ENCODE results near the gene IMMP2L.
A peak's percentile ranks its signal among the peaks of the same experiment; 100 is the strongest.

The IMMP2L gene

DNA sequence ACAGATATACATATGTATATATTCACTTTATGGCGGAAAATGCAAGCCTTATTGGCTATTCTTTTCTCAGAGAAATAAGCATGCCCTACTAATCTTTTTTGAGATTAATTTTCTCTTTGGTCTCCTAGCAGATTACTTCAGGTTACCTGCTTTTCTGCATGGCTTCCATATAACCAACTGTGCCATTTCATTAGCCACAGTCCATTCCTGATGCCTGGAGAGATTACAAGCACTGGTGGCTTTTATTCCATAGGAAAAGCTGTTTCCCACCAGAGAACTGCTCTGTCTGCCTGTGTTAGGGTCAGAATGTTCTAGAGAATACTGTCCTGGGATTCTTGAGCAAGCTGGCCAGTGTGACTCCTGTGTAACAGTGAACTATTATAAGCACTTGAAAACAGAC is 411.6 kb downstream of the IMMP2L start:
- no peak overlapping the region for H3K4me3 ChIP-seq (ENCODE audit: low read depth, low read length)
- DNase-seq (ENCODE audit: low read depth, low spot score), result no peak
- no peak for TF ChIP-seq CTCF (IDR thresholded peaks at IDR 0.05; ENCODE audit: low read depth, low read length)
- in situ Hi-C loops (cut with HindIII; ENCODE audit: low sequenced_read_pairs), result no loop called here

DNA sequence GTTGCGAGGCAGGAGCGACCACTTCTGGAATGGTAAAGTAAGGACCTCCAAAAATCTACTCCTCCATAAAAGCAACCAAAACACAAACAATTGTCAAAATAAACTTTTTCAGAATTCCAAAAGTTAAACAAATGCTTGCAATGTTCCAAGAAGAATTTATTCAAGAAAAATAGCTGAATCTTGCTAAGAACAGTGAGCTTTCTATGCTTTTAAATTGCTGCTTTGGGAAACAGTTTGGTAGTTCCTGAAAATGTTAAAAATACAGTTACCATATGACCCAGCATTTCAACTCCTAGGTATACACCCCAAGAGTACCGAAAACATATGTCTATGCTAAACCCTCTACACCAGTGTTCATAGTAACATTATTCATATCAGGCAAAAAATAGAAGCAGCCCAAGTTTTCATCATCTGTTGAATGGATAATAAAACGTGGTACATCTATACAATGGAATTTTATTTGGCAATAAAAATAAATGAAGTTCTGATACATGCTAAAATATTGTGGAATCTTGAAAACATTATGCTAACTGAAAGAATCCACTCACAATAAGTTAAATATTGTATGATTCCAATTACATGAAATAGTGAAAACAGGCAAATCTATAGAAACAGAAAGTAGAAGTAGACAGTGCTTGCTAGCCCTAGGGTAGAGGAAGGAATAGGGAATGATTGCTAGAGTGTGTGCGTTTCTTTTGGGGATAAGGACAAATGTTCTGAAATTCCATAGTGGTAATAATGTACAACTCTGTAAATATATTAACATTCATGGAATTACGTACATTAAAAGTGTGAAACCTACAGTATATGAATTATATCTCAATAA is 414.4 kb downstream of the IMMP2L start:
- in situ Hi-C loops (cut with HindIII; ENCODE audit: low sequenced_read_pairs), result no loop called here
- no peak overlapping the region for H3K4me3 ChIP-seq (ENCODE audit: low read depth, low read length)
- no peak for DNase-seq (ENCODE audit: low read depth, low spot score)
- TF ChIP-seq CTCF (IDR thresholded peaks at IDR 0.05; ENCODE audit: low read depth, low read length), result no peak

DNA sequence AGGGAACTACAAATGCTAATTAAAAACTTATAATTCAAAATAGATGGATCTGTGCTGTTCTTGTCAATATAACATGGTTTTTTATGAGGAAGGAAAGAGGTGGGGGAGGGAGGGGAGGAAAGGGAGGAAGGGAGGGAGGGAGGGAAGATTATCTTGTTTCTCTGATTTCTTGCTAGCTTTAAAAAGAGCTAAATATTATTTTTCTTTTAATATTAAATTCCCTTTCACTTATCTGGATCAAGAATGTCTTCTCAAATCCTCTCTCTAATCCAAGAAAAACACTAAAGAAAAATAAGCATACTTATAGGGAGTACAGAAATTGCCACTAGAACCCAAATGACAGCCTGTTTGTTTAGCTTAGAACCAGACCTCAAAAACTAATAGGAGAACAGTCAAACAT is 416.2 kb downstream of the IMMP2L start:
- DNase-seq (ENCODE audit: low read depth, low spot score), result no peak
- in situ Hi-C loops (cut with HindIII; ENCODE audit: low sequenced_read_pairs), result no loop called here
- H3K4me3 ChIP-seq (ENCODE audit: low read depth, low read length), result no peak overlapping the region
- TF ChIP-seq CTCF (IDR thresholded peaks at IDR 0.05; ENCODE audit: low read depth, low read length), result no peak

GRCh38 chr7:111145472-111145871 is 416.8 kb downstream of the IMMP2L start:
- no peak for TF ChIP-seq CTCF (IDR thresholded peaks at IDR 0.05; ENCODE audit: low read depth, low read length)
- in situ Hi-C loops (cut with HindIII; ENCODE audit: low sequenced_read_pairs), result no loop called here
- H3K4me3 ChIP-seq (ENCODE audit: low read depth, low read length), result no peak overlapping the region

DNA sequence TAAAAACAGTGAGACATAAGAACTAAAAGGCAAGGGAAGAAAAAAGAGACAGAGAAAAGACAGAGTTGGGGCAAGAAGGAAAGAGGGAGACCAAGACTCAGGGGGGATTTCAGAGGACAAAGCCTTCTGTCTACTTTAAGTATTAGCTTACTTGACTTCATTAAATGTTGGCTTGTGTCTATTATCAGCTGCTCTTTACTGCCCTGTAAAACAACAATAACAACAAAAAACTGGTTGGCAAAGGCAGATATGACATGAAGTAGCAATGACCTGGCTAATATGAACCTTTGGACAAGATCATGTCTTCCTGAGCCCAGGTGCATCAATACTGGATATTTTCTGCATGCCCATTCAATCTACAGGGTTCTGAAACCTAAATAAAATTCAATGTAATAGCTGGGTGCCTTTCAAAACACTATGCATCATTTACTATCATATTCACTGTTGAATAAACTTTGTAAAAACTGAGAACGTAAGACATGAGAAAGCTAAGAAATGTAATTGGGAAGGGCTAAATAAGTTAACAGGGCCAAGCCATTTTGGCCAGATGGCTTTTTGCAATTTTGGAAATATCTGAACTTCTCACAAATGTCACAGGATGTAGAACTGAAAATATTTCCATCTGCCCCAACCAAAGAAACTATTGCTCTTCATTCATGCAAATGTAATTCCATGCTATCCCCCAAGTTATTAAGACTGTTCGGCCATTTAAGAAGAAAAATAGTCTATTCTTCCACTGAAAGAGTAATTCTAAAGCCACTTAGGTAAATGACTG is 422.0 kb downstream of the IMMP2L start:
- in situ Hi-C loops (cut with HindIII; ENCODE audit: low sequenced_read_pairs), result no loop called here
- H3K4me3 ChIP-seq (ENCODE audit: low read depth, low read length), result no peak overlapping the region
- DNase-seq (ENCODE audit: low read depth, low spot score), result no peak
- no peak for TF ChIP-seq CTCF (IDR thresholded peaks at IDR 0.05; ENCODE audit: low read depth, low read length)

More at GRCh38 chr7:111145472-111145871, 416.8 kb downstream of the IMMP2L start:
- no peak for DNase-seq (ENCODE audit: low read depth, low spot score)

- no peak overlapping the region for H3K4me3 ChIP-seq (ENCODE audit: low read depth, low read length)
- peak; percentile 8 for DNase-seq (ENCODE audit: low read depth, low spot score)
- in situ Hi-C loops (cut with HindIII; ENCODE audit: low sequenced_read_pairs), result no loop called here
- TF ChIP-seq CTCF (IDR thresholded peaks at IDR 0.05; ENCODE audit: low read depth, low read length), result no peak
Observed at GRCh38 chr7:111138586-111138985, 423.7 kb downstream of the IMMP2L start.
